NCI-H2029 treated with DMSO at 0.1 percent for 48 hours (cell line): ENCODE measurements around the gene CDYL2.
"Not testable (repeated sequence)": the region's sequence is repeated elsewhere in the genome, so short reads cannot be mapped to it uniquely, and the experiment has no call there.

Experiments
- DNase-seq: peaks from one replicate; lab custom pipeline; 2025; lab: John Stamatoyannopoulos, UW

The CDYL2 gene

DNA sequence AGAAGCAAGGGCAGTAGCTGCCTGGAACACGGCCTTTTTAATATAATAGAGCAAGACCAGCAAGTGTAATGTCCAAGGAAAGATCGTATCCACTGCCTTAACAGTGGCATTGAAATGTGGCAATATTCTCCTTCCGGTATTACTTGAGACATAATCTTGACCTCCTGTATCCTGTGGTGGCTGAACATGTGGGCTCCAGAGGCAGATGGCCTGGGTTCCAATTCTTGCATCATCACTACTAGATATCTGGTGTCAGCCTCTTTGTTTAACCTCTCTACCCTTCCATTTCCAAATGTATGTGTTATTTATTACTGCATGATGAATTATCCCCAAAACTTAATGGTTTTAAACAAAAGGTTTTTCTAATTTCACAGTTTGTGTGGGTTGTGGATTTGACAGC, 3.5 kb upstream of the CDYL2 start:
- no peak for DNase-seq

DNA sequence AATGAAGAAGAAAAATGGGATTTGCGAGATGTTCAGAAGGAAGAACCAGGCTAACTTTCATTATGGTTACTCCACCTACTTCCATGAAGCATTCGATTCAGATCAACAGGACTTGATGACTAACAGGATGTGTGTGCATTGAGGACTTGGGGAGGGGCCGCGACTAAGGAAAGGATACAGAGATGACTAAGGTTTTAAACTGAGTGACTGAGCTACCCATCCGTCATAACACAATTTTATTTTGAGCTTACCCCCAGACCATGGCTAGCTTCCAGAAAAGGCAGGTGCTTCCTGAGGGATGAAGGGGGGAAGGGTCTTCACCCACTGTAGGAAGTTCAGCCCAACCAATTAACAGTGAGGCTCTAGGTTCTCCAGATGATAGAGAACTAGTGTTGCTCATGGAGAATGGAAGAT, 2.5 kb upstream of the CDYL2 start:
- DNase-seq: no peak

DNA sequence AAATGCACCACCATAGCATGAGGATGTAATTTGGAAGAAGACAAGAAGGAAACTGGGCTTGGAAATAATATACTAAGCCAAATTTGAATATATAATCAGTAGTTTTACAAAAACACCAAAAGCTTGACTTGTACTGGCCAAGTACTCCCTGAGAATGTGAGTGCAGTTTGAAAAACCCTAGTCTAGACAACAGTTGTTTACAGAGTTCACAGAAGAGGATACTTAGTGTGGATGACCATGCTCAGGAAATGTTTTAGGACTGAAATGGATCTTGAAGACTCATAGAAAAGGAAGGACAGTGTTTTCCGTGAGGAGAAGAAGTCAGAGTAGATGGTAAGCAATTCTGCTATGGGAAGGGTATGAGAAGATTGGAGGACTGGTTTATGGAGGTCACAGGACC, 1.9 kb upstream of the CDYL2 start:
- DNase-seq: no peak

DNA sequence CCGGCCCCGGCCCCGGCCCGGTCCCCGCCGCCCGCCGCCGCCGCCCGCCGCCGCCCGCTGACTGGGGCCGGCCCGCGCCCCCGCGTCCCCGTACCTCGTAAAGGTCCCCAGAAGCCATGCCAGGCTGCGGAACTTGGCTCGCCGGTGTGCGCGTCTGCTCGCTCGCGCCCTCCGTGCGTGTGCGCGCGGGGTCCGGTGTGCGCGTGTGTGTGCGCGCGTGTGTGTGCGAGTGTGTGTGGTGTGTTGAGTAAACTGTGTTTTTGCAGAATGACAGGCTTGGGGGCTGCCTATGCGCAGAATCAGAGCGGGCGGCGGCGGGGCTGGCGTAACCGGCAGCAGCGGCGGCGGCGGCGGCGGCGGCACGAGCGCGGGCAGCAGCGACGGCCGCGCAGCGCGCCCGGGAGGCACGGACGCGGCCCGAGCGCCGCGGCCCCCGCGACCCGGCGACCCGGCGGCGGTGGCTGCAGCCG, 307 bp downstream of the CDYL2 start:
- no peak for DNase-seq

DNA sequence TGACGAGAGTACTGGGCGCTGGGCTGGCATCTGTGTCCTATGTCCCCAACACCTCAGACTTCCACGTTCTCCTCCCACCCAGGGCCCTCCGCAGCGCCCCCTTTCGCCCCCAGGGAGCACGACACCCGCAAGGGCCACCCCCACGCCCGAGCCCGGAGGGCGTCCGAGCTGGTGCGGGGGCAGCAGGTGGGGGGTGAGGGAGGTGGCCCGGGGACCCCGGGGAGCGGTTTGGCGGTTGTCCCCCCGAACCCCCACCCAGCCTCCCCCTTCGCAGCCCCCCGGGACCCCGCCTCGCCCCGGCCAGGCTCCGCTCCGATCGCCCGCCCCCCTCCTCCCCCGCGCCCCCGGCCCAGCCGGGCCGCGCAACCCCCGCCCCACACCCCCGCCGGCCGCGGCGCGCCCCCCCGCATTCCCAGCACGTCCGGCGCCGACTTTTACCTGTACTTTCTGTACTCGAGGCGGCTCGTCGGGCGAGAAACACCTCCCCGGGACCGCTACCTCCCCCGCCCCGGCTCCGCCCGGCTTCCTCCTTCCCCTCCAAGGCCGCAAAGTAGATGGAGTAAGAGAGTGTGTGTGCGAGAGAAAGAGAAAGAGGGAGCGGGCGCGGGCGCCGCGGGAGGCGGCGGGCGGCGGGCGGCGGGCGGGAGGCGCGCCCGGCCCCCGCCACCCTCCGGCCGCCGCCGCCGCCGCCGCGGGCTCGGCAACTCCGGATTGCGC, 901 bp downstream of the CDYL2 start:
- DNase-seq: no peak

DNA sequence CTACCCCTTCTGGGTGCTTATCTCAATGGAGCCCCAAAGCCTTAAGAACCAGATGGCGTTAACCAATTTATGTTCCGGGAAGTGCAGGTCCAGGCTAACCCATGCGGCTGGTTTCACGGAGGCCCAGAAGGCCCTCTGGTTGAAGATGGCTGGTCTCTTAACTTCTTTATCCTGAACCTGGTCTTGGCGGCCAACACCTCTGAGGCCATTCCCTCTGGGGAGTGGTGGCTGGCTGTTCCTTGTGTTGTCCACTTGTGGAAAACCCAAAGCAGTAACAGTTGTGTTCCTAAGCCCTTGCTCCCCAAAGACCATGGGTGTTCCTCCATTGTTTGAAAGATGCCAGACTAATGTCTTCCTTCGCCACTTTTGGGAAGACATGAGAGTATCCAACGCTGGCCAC, 1.5 kb downstream of the CDYL2 start:
- no peak for DNase-seq

DNA sequence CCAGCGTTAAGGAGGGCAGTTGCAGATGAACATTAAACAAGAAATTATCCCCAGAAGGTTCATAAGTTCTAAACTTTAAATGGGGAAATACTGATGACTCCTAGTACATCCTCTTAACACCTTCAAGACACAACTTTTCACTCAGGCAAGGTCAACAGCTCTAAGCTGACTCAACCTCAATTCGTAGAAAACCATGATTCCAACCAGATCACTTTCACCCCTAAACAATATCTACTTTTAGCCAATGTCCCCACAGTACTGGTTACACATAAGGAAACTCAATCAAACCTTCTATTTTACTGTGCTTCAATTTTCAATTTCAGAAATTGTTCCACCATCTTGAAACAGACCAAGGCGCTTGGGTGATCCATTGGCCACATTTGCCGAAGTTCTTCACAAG, 2.3 kb downstream of the CDYL2 start:
- DNase-seq: no peak

DNA sequence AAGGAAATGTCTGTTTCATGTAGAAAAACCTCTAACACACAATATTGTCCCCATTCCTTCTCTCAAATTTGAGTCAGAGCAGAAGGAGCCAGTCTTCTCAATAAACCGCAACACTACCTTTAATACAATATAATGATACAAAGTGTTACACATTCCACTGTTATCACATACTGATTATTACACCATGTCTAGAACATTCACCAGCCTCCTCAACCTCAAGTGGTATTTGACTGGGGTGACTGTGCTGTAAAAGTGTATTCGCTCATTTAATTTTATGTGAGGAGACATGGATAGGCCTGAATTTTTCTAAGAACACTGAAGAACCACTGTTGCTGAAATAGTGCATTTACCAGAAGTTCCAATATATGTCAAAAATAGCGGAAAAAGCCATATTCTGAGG, 10.3 kb downstream of the CDYL2 start:
- DNase-seq: no peak

DNA sequence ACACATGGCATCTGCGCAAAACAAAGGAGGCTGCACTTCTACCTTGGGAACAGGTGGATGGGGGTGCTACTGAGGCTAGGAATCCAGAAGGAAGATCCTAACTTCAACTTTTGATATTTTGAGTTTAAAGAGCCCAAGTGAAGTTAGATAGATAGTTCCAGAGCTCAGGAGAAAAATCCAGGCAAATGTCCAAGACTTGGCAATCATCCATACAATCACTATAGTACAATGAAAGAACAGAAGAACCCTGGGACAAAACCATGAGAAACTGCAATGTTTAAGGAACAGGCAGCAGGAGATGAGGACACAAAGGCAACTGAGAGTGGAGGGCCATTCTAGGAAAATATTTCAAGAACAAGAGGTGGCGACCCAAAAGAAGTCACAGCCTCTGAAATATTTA, 12.4 kb downstream of the CDYL2 start:
- DNase-seq: no peak

DNA sequence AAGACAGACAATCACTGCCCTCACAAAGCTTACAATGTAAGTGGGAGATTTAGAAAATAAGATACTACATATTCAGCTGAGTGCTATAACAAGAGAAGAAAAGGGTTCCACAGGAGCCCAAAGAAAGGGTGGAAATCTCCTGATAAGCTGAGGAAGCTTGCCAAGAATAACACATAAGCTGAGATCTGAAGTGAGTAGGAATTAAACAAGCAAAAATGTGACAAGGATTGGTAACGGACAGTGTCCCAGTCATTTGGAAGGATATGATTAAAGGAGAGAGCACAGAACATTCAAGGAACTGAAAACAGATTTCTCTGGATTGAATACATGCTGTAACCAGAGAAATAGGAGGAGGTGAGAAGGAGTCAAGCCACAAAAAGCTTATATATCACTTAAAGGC, 13.0 kb downstream of the CDYL2 start:
- DNase-seq: no peak

DNA sequence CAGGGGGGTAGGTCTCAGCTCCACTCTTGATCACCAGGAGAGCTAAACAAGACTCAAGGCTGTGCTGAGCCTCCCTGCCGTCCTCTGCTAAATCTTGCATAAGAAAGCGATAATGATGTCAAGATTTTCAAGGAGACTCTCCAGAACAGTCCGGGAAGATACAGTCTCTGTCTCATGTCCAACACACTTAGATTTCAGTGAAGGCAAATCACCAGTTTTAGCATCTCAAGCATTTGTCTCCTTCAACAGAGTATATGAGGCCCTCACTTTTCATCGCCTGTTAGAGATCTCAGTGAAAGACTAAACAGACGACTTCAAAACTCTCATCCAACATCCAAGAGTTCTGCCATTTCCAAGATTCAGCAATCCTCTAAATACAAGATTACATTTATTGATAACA, 13.6 kb downstream of the CDYL2 start:
- no peak for DNase-seq

DNA sequence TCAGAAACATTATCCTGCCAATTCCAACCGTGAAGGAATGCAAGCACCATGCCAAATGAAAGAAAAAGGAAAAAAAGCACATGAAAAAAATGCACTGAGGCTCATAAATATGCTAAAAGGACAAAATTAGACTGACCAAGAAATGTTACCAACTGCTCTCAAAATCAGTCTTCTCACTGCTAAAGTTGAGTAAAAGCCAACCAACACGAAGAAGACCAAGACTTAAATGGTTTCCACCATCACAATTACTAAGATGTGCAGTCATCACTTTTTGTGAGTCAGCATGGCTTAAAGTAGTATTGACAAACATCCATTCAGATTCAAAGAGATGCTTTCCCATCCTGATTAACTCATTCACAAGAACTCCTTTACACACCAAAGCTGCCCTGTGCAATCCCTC, 16.4 kb downstream of the CDYL2 start:
- no peak for DNase-seq

DNA sequence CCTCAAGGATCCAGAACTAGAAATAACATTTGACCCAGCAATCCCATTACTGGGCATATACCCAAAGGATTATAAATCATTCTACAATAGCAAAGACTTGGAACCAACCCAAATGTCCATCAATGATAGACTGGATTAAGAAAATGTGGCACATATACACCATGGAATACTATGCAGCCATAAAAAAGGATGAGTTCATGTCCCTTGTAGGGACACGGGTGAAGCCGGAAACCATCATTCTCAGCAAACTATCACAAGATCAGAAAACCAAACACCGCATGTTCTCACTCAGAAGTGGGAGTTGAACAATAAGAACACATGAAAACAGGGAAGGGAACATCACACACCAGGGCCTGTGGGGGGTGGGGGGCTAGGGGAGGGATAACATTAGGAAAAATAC, 17.8 kb downstream of the CDYL2 start:
- not testable (repeated sequence) for DNase-seq

DNA sequence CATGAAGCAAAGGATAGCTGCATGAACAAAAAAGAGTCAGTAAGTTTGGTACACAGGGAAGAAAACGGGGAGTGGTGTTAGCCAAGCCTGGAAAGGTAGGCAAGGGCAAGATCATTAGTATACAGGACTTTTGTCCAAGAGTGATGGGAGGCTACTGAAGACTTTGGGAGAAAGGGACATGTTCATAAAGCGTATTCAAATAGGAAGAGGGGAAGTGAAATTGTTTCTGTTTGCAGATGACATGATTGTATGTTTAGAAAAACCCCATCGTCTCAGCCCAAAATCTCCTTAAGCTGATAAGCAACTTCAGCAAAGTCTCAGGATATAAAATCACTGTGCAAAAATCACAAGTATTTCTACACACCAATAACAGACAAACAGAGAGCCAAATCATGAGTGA, 19.4 kb downstream of the CDYL2 start:
- DNase-seq: no peak

DNA sequence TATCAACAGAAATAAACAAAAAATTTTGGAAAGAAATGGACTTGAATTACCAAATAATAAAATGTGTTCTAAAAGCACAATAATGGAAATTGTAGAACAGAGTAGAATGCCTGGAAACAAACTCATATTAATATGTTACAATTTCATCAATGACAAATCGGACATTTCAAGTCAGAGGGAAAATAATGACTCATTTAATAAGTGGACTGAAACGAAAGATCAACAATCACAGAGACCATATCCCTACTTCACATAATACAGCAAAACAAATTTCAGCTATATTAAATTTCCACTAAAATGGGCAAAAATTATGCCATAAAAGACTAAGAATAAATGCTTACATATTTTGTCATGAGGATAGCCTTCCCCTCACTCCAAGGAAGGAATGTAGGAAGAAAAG, 25.7 kb downstream of the CDYL2 start:
- DNase-seq: no peak

DNA sequence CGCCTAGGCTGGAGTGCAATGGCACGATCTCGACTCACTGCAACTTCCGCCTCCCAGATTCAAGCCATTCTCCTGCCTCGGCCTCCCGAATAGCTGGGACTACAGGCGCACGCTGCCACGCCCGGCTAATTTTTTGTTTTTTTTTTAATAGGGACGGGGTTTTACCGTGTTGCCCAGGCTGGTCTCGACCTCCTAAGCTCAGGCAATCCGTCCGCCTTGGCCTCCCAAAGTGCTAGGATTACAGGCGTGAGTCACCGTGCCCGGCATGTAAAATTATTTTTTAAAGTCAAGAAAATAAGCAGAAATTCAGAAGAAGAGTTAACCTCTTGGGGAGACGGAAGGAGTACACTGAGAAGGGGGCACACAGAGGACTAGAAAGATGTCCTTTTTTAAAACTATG, 27.5 kb downstream of the CDYL2 start:
- DNase-seq: no peak

DNA sequence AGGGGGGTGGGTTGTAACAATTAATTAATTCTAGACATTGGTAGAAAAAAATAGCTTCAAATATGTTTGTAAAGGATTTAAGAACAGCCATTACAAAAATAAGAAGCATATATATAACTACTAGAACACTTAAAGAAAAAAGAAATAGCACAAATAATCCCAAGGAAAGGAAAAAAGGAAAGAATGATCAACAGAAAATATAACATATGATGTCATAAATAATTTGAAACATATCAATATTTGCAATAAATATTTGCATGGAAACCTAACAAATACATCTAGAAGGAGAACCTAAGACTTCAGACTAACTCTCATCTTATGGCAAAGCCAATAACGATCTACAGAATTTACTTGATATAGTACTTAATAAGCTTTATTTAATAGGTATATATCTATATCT, 28.9 kb downstream of the CDYL2 start:
- no peak for DNase-seq

DNA sequence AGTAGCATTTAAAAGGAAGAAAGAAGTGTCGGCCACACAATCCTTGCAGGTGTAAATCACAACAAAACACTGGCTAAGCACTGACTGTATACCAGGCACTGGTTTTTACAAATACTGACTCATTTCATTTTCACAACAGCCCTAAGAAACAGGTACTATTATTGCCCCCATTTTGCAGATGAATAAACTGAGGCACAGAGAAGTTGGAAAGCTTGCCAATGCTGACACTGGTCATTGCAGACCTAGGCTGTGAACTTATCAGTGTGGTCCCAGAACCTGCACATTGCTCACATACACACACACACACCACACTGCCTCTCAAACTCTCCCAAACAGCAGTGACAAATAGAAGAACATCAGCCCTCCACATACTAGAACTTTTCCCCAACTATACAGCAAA, 37.6 kb downstream of the CDYL2 start:
- no peak for DNase-seq

DNA sequence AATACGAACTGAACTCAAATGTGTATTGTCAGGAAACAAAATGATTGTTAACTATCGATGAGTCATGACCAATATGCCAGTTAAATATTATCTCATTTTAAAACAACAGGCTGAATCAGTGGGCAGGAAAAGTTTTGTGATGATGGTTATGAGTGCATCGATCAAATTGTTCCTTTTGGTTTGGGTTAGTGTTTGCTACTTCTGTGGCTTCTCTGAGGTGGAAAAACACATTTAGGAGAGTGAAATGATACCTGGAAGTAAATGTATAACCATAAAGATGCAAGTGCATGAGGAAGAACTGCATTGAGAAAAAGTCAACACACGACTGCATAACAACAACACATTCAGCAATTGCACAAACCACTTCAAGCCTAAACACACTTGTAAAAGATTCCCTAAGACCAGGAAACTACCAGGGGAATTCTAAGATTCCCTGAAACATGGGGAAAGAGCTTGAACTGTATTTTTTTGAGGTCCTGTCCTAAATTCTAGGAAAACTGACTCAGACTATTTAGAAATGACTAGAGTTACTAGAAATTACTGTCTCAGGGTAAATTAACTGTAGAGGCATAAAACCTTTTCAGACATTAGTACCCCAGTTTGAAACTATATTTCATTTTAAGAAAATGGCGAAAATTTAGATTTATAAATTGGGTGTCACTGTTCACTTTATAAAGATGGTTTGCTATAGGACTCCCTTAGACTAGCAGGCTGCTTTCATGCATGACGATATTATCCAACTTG, 44.8 kb downstream of the CDYL2 start:
- DNase-seq: no peak

DNA sequence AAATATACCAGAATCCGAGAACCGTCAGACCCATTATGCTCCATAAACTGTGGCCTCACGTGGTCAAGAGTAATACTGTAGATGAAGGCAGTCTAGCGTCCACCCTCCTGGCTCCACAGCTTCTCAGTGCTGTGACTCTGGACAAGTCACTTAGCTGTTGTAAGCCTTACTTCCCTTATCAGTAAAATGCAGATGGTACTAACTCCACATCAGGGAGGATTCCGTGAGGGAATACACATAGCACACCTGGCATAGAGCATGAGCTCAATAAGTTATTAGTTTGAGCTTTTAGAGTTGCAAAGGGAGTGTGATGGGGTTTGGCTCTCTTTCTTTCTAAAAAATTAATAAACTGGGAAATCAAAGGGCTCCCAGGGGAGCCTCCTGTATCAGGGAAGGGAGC, 49.9 kb downstream of the CDYL2 start:
- DNase-seq: no peak

DNA sequence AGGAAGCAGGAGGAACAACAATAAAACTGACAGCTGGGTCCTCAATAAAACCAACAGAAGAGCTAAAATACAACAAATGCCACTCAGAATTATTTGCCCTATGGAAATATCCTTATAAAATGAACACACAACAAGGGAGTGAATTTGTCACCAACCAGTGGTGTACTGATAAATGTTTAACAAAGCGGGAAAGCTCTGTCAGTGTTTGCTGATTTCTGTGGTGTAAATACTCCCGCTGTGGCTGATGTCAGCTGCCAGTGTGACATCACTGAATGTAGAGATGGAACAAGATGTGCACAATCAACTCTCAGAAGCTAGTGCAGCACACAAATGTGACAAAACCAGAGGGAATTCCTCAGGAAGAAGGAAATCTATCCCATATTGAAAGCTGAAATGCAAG, 51.9 kb downstream of the CDYL2 start:
- no peak for DNase-seq

DNA sequence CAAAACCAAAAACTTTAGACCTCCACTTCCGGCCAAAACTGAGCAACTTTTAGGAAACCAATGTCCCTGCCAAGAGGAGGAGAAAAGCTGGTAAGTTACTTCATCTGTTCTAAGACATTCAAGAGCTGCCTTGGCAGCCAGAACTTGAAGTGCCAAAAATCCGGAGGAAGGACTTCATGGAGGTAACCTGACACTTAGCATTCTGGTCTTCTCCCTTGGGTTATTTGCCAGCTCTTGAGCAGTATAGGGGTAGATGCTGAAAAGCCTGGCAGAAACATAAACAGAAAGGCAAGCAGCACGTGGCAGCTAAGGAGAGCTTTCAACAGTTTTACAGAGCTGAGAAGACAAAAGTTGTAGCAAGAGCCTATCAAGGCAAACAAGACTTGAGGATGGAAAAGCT, 53.2 kb downstream of the CDYL2 start:
- DNase-seq: no peak

DNA sequence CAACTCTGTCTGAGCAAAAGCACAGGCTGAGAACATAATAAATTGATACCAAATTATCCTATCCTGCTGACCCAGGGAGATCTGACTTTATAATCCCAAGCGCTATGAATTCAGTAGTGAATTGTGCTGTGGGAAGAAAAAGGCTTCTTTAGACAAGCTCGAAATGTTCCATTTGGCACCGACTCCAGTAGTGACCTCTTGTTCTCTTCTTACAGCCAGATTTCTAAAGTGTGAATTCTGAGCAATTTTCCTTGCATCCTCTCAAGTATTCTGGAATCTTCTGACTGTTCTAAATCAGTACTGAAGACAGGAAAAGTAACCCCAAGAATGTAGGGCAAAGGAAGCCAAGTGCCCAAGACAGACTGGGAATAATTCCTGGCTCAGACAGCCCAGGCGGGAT, 58.2 kb downstream of the CDYL2 start:
- no peak for DNase-seq

DNA sequence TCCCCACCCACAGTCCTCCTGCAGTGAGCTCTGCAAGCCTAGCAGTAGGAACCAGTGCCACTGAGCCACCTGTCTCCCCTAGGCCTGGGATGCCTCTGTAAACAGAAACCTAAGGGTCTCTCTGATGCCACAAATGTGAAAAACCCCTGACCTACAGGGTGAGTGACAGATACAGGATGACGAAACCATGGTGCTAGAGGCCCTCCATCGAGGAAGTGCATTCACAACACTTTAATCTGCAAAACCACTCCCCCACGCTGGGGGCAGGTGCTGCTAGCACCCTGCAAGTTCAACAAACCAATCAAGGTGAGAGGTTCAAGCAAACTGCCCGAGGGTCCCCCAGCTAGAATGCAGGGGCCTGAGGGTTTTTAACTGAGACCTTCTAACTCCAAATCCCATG, 59.5 kb downstream of the CDYL2 start:
- no peak for DNase-seq
